K562 (cell line): ENCODE data around the gene MAU2. TPM values are rescaled to one million over a fixed set of nuclear protein-coding genes. Genes with fewer than 3 reads are reported as not detected.

ENCODE experiments used
- ATF3 ChIP-seq, 2 experiments: fragments of 450-650 bp in 1 of 2; sonication (generic) in 1 of 2; formaldehyde crosslinking in 1 of 2; IDR thresholded peaks in 1 of 2; conservative IDR thresholded peaks in 1 of 2; 2 replicates each; pipeline versions ENCODE4 v1.6.1 to v1.8.1; 2016 to 2023; ENCODE audit warnings: mild to moderate bottlenecking in 2 of 2, moderate library complexity in 2 of 2, inconsistent platforms in 1 of 2, missing genetic modification reagents in 1 of 2
- EP400 ChIP-seq: fragments of 450-650 bp; IDR thresholded peaks from 2 replicates; pipeline ENCODE4 v1.6.1; 2017; ENCODE audit warnings: antibody characterized with exemption, mild to moderate bottlenecking, moderate library complexity
- ETV1 ChIP-seq: fragments of 450-650 bp; conservative IDR thresholded peaks from 2 replicates; pipeline ENCODE4 v1.6.1; 2016; ENCODE audit warnings: missing genetic modification characterization, control low read depth, low read depth, missing compliant biosample characterization
- FOXJ3 ChIP-seq: sonication (generic); formaldehyde crosslinking; IDR thresholded peaks from 2 replicates; pipeline ENCODE4 v1.4.0; 2020; ENCODE audit warnings: mild to moderate bottlenecking, missing genetic modification reagents
- GABPA ChIP-seq: fragments of 200-800 bp; sonication (Bioruptor generic); conservative IDR thresholded peaks from 2 replicates; pipeline ENCODE4 v1.6.1; 2016; ENCODE audit warnings: low read depth, missing genetic modification characterization, missing compliant biosample characterization
- MAZ ChIP-seq, 2 experiments: fragments of 450-650 bp in 1 of 2; sonication (generic) in 1 of 2; formaldehyde crosslinking; IDR thresholded peaks in 1 of 2; conservative IDR thresholded peaks in 1 of 2; 2 replicates each; pipeline versions ENCODE4 v1.4.0 to v1.5.0; 2020; ENCODE audit warnings: mild to moderate bottlenecking in 1 of 2, missing genetic modification reagents in 1 of 2
- MLLT1 ChIP-seq, 2 experiments: fragments of 450-650 bp; IDR thresholded peaks; 2 replicates each; pipeline ENCODE4 v1.6.1; 2016
- POLR2AphosphoS5 ChIP-seq: IDR thresholded peaks from 2 replicates; pipeline ENCODE4 v1.6.1; 2011; ENCODE audit warnings: mild to moderate bottlenecking, low read depth, low read length, moderate library complexity; ENCODE audit not compliant: control insufficient read depth, insufficient read depth
- SMAD4 ChIP-seq: fragments of 250-450 bp; sonication (Bioruptor Pico); conservative IDR thresholded peaks from 2 replicates; pipeline ENCODE4 v1.8.0; 2021; ENCODE audit warnings: inconsistent platforms, mild to moderate bottlenecking, moderate library complexity
- THRA ChIP-seq: fragments of 450-650 bp; IDR thresholded peaks from 2 replicates; pipeline ENCODE4 v1.6.1; 2017; ENCODE audit warnings: mild to moderate bottlenecking, moderate library complexity
- ZBTB40 ChIP-seq, 2 experiments: fragments of 450-650 bp in 1 of 2; sonication (generic) in 1 of 2; formaldehyde crosslinking in 1 of 2; IDR thresholded peaks; 2 replicates each; pipeline versions ENCODE4 v1.7.1 to v1.9.0; 2016 to 2022; ENCODE audit warnings: inconsistent platforms in 1 of 2, mild to moderate bottlenecking in 1 of 2, missing genetic modification reagents in 1 of 2
- polyA plus RNA-seq, 8 experiments: library from polyadenylated mRNA; depleted of rRNA in 4 of 8; stranded (reverse) in 5 of 8; unstranded in 3 of 8; fragments of >200 nt; fragmentation: Nextera tagmentation in 2 of 8; fragmentation: Illumina TruSeq in 1 of 8; extraction: Ambion mirVana in 2 of 8; extraction: Trizol in 1 of 8; gene quantifications; 2 replicates each; pipeline versions ENCODE4 v1.2.1 to v1.2.3, GENCODE V29; 2011 to 2014; ENCODE audit warnings: inconsistent platforms in 1 of 8, missing spikeins in 1 of 8
- total RNA-seq, 7 experiments: library from RNA; depleted of rRNA in 6 of 7; stranded (reverse); fragments of >200 nt in 6 of 7; fragmentation: Illumina TruSeq in 2 of 7; extraction: Trizol in 2 of 7; gene quantifications; 2 replicates each; pipeline versions ENCODE4 v1.2.1 to v1.2.3, GENCODE V29; 2011 to 2021; ENCODE audit warnings: low replicate concordance in 1 of 7

MAU2 gene
- total and polyA plus RNA-seq, 9 of the 15 experiments (the other 6 are each of a cell fraction or from before 2014, with no cell fraction given): 1.2 to 48.1 (median 19.4) TPM

- peak; percentile 86 for TF ChIP-seq ZBTB40 (IDR thresholded peaks at IDR 0.05)
- no peak for TF ChIP-seq ZBTB40 (CRISPR knock-in tag; IDR thresholded peaks at IDR 0.05)
- no peak; a peak in 1 of 4 replicates for TF ChIP-seq MLLT1 (IDR thresholded peaks at IDR 0.05)
- TF ChIP-seq MAZ (CRISPR knock-in tag; conservative IDR thresholded peaks at IDR 0.05 in 1 of 2, IDR thresholded peaks at IDR 0.05 in 1 of 2): peak in 1 of 2 experiments; percentile 65; a peak in 1 of 4 replicates
- no peak for TF ChIP-seq POLR2AphosphoS5
- peak; percentile 48; the same call in 1 of the 2 replicates for TF ChIP-seq EP400
- peak; percentile 70 for TF ChIP-seq SMAD4 (CRISPR knock-in tag)
- TF ChIP-seq THRA: peak; percentile 71
- peak; percentile 39; the same call in 1 of the 2 replicates for TF ChIP-seq ATF3 (IDR thresholded peaks at IDR 0.05)
- no peak for TF ChIP-seq ATF3 (CRISPR knock-in tag; conservative IDR thresholded peaks at IDR 0.05)
- TF ChIP-seq ETV1 (tag): peak; percentile 85
- TF ChIP-seq FOXJ3 (CRISPR knock-in tag): no peak
- peak; percentile 89 for TF ChIP-seq GABPA (tag)
These were observed 46.1 kb downstream of the MAU2 start (continued) for GRCh38 chr19:19366434-19367396.
